Omental fat pad (tissue), 4 donors: ENCODE data around the gene RFT1. TPM values are rescaled to one million over a fixed set of nuclear protein-coding genes. Genes with fewer than 3 reads are reported as not detected.
A peak's percentile ranks its signal among the peaks of the same experiment; 100 is the strongest.

Experiments
- ATAC-seq: fragments of 150-250 bp; one replicate; pipeline ENCODE4 v1.9.1; 2016; ENCODE audit warnings: mild to moderate bottlenecking, moderate library complexity; ENCODE audit not compliant: low FRiP score
- DNase-seq: peaks from one replicate; pipeline ENCODE4 v3.0.0-alpha.2; 2019; ENCODE audit warnings: low spot score
- CTCF ChIP-seq, 3 donors: fragments of 450-650 bp; IDR thresholded peaks; one replicate each; pipeline ENCODE4 v1.5.1; 2016 to 2017; ENCODE audit warnings: antibody characterized with exemption in 3 of 3, mild to moderate bottlenecking in 3 of 3, moderate library complexity in 2 of 3
- total RNA-seq, 4 donors: library from RNA; depleted of rRNA; stranded (reverse); fragments of >200 nt; gene quantifications; one replicate each; pipeline ENCODE4 v1.1.0, GENCODE V29; 2016

RFT1 gene
- total RNA-seq, 4 donors from 2014 or later: 9.1 to 14.0 (median 10.5) TPM

DNA sequence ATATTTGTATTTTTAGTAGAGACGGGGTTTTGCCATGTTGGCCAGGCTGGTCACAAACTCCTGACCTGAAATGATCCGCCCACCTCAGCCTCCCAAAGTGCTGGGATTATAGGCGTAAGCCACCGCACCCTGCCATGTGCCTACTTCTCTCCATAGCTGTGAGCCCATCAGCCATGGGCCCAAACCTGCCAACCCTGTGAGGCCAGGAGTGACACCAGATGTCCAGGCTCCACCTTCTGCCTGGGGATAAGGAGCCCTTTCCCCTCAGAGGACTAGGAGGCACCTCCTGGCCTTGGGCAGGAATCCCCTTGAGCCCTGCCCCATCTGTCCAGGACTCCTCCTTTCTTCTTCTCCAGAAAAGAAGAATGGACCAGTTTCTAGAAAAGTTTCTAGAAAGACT lies 14.2 kb upstream of the RFT1 start:
- DNase-seq: no peak
- no peak for TF ChIP-seq CTCF (IDR thresholded peaks at IDR 0.05)

GRCh38 chr3:53142986-53143385 lies 12.8 kb upstream of the RFT1 start:
- TF ChIP-seq CTCF (IDR thresholded peaks at IDR 0.05): no peak
- ATAC-seq: no peak
- no peak for DNase-seq

More for the DNA sequence above, 14.2 kb upstream of the RFT1 start:
- ATAC-seq: no peak

- DNase-seq: no peak
- peak; percentile 56 for ATAC-seq
- no peak for TF ChIP-seq CTCF (IDR thresholded peaks at IDR 0.05)
These were observed 10.9 kb upstream of the RFT1 start for GRCh38 chr3:53140847-53141845.

DNA sequence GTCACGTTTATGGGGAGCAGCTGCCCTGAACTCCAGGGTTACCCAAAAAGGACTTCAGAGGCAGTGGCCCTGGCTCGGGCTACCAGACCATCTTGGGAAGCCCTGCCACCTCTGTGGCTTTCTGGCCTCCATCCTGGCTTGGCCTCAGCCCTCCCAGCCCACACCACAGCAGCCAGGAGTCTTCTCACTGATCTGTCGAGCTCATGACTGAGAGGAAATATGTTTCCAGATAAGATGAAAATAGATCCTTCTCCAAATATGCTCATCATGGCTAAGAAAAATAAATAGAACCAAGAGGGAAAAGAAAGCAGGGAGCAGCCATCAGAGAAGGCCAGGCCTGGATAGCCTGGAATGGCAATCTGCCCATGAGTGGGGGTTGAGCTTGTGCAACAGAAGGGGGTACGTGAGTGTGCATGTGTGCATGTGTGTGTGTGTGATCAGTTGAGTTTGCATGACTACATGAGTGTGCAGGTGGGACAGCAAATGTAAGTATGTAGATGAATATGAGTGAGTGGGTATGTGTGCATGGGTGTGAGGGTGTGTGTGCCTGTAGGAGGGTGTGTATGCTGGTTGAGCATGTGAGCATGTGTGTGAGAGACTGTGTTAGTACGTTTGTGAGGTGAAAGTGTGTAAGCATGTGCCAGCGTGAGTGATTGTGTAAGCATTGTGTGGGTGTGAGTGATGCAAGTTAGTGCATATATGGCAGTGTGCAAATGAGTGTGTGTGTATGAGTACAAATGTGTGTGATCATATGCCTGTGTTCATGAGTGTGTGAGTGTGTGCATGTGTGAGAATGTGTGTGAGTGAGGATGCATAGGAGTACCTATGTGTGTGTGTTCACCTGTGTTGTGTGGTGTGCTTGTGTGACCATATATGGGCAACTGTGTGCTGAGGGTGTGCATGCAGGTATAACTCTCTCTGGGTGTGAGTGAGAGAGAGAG lies 9.9 kb upstream of the RFT1 start:
- no peak for ATAC-seq
- DNase-seq: no peak
- no peak for TF ChIP-seq CTCF (IDR thresholded peaks at IDR 0.05)

DNA sequence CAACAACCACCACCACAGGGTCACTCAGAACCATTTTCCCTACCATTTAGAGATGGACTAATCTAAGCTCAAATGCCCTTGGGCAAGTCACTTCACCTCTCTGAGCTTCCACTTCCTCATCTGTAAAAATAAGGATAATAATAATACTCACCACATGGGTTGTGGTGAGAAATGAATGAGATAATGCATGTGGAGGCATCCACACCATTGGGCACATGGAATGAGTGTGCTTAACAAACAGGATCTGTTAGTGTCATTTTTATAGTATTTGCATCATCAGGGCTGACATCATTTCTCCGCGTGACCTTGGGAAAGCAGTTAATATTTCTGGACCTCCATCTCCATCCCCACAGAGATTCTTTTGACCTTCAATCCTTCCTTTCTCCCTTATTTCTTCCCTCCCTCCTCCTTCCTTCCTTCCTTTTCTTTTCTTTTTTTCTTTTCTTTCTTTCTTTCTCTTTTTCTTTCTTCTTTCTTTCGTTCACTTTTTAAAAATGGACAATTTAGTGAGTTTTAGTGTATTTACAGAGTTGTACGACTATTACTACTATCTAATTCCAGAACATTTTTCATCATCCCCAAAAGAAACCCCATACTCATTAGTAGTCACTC lies 7.7 kb upstream of the RFT1 start:
- no peak for DNase-seq
- no peak for ATAC-seq
- no peak for TF ChIP-seq CTCF (IDR thresholded peaks at IDR 0.05)

DNA sequence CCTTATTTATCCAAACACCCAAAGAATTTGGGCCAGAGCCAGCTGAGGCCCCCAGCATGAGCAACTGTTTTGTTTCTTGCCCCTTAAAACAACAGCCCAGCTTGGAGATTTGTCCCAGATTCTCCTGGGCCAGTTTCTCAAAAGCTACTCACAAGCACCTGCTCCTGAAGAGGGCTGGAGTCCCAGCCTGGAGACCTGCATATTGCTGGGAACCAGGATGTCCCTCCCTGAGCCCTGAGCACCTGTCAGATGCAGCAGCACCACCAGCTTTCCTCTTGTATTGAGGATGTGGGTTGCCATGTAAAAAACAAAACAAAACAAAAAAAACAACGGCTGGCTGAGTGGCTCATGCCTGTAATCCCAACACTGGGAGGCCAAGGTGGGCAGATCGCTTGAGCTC lies 7.0 kb upstream of the RFT1 start:
- TF ChIP-seq CTCF (IDR thresholded peaks at IDR 0.05): no peak
- no peak for ATAC-seq
- no peak for DNase-seq
